Mucosa of stomach (tissue), 1 donor: ENCODE results near the gene RAD51C.
A peak's percentile ranks its signal among the peaks of the same experiment; 100 is the strongest.
"Not testable (repeated sequence)": the region's sequence is repeated elsewhere in the genome, so short reads cannot be mapped to it uniquely, and the experiment has no call there.

ENCODE experiments used
- H3K27me3 ChIP-seq: one replicate; pipeline ENCODE4 v1.7.0; 2013; ENCODE audit warnings: mild to moderate bottlenecking, low read length; ENCODE audit not compliant: control insufficient read depth, insufficient read depth
- H3K36me3 ChIP-seq: one replicate; pipeline ENCODE4 v1.7.0; 2013; ENCODE audit warnings: low read length; ENCODE audit not compliant: control insufficient read depth, insufficient read depth
- H3K4me1 ChIP-seq: one replicate; pipeline ENCODE4 v1.7.0; 2013; ENCODE audit warnings: mild to moderate bottlenecking, low read length; ENCODE audit not compliant: control insufficient read depth, insufficient read depth
- H3K4me3 ChIP-seq: one replicate; pipeline ENCODE4 v1.7.0; 2013; ENCODE audit warnings: low read length
- H3K9ac ChIP-seq: one replicate; pipeline ENCODE4 v1.7.0; 2013; ENCODE audit warnings: mild to moderate bottlenecking, low read length, moderate library complexity
- H3K9me3 ChIP-seq: one replicate; pipeline ENCODE4 v1.7.0; 2013; ENCODE audit warnings: mild to moderate bottlenecking, low read length, moderate library complexity; ENCODE audit not compliant: control insufficient read depth
- donor health status: Pancreatic carcinoma.

RAD51C gene

GRCh38 chr17:58690033-58690432 is 2.4 kb upstream of the RAD51C start:
- not testable (repeated sequence) for H3K27me3 ChIP-seq, H3K4me1 ChIP-seq, H3K9me3 ChIP-seq, H3K36me3 ChIP-seq, H3K9ac ChIP-seq, H3K4me3 ChIP-seq

- H3K9me3 ChIP-seq, result no peaks in the 10 kb centered on the region
- peaks cover 4% of the 10 kb centered on the region for H3K27me3 ChIP-seq
- H3K36me3 ChIP-seq, result no peaks in the 10 kb centered on the region
- H3K4me1 ChIP-seq, result peaks cover 4% of the 10 kb centered on the region
- H3K9ac ChIP-seq, result peak within 1 kb of the TSS; percentile 58
- H3K4me3 ChIP-seq, result peak within 1 kb of the TSS; percentile 56
Measured at GRCh38 chr17:58691701-58692238, 632 bp upstream of the RAD51C start, which contains the start of gene TEX14. TSS of gene TEX14 (minus strand) at chr17:58692045. CDS start at chr17:58652001, 40,044 bp downstream.

- Histone ChIP-seq H3K9ac (peak overlapping the region; percentile 58), H3K9me3 (no peaks in the 10 kb centered on the region), H3K4me1 (peaks cover 4% of the 10 kb centered on the region), H3K4me3 (peak overlapping the region; percentile 56), H3K36me3 (no peaks in the 10 kb centered on the region), H3K27me3 (no peaks in the 10 kb centered on the region)
Measured at GRCh38 chr17:58693208-58693607, 806 bp downstream of the RAD51C start.

DNA sequence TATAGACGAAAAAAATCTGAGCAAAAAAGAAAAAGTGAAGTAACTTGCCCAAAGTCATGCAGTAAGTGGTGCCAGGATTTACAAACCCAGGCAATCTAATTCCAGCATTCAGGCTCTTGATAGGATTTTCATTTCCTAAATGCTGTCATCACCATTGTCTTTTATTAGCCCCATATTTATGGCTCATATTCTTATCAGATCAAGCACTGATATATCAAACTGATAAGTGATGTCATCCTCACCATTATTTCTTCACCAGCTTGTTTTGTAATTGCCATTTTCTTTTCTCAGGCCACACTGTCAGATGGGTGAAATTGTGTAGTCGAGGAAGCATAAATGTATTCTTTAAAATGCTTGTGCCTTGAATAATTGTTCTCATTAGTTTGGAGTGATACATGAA is 1.3 kb downstream of the RAD51C start:
- Histone ChIP-seq H3K9me3 (no peaks in the 10 kb centered on the region), H3K27me3 (no peaks in the 10 kb centered on the region), H3K36me3 (no peaks in the 10 kb centered on the region), H3K4me1 (peaks cover 4% of the 10 kb centered on the region), H3K9ac (no peak overlapping the region), H3K4me3 (no peak overlapping the region)

- no peaks in the 10 kb centered on the region for H3K9me3 ChIP-seq
- no peaks in the 10 kb centered on the region for H3K36me3 ChIP-seq
- no peak overlapping the region for H3K9ac ChIP-seq
- H3K4me1 ChIP-seq, result peaks cover 4% of the 10 kb centered on the region
- H3K27me3 ChIP-seq, result no peaks in the 10 kb centered on the region
- H3K4me3 ChIP-seq, result no peak overlapping the region
Measured at GRCh38 chr17:58694302-58694701, 1.9 kb downstream of the RAD51C start.

DNA sequence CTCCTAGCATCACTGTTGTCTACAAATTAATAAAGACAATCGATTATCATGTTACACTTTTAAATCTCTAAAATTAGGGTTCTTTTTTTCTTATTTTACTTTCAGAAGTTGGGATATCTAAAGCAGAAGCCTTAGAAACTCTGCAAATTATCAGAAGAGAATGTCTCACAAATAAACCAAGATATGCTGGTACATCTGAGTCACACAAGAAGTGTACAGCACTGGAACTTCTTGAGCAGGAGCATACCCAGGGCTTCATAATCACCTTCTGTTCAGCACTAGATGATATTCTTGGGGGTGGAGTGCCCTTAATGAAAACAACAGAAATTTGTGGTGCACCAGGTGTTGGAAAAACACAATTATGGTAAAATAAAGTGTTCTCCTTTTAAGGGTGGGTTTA is 2.4 kb downstream of the RAD51C start:
- no peaks in the 10 kb centered on the region for H3K9me3 ChIP-seq
- no peaks in the 10 kb centered on the region for H3K36me3 ChIP-seq
- H3K9ac ChIP-seq, result no peak overlapping the region
- H3K4me1 ChIP-seq, result peaks cover 4% of the 10 kb centered on the region
- H3K27me3 ChIP-seq, result no peaks in the 10 kb centered on the region
- no peak overlapping the region for H3K4me3 ChIP-seq

GRCh38 chr17:58699771-58700170 is 7.4 kb downstream of the RAD51C start:
- no peaks in the 10 kb centered on the region for H3K27me3 ChIP-seq
- no peaks in the 10 kb centered on the region for H3K9me3 ChIP-seq
- H3K9ac ChIP-seq, result no peak overlapping the region
- H3K4me1 ChIP-seq, result no peaks in the 10 kb centered on the region
- H3K36me3 ChIP-seq, result no peaks in the 10 kb centered on the region
- H3K4me3 ChIP-seq, result no peak overlapping the region

DNA sequence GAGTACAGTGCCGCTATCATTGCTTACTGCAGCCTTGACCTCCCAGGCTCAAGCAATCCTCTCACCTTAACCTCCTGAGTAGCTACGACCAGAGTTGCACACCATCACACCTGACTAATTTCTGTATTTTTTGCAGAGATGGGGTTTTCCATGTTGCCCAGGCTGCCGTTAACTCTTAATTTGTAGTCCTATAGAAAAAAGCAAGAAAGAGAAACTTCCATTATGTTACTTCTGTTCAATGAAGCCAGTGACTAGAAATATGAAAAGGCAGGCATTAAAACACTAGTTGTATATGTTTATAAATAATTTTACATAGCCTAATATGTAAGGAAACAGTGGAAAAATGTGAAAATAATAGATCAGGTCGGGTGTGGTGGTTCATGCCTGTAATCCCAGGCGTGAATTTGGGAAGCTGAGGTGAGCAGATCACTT is 9.7 kb downstream of the RAD51C start:
- Histone ChIP-seq H3K9me3 (no peaks in the 10 kb centered on the region), H3K36me3 (no peaks in the 10 kb centered on the region), H3K4me1 (no peaks in the 10 kb centered on the region), H3K4me3 (no peak overlapping the region), H3K9ac (no peak overlapping the region), H3K27me3 (no peaks in the 10 kb centered on the region)

GRCh38 chr17:58702708-58703107 is 10.3 kb downstream of the RAD51C start:
- Histone ChIP-seq H3K9ac (no peak overlapping the region), H3K27me3 (no peaks in the 10 kb centered on the region), H3K4me3 (no peak overlapping the region), H3K9me3 (no peaks in the 10 kb centered on the region), H3K36me3 (no peaks in the 10 kb centered on the region), H3K4me1 (no peaks in the 10 kb centered on the region)

- Histone ChIP-seq H3K9me3 (no peaks in the 10 kb centered on the region), H3K36me3 (no peaks in the 10 kb centered on the region), H3K4me1 (no peaks in the 10 kb centered on the region), H3K4me3 (no peak overlapping the region), H3K27me3 (no peaks in the 10 kb centered on the region), H3K9ac (no peak overlapping the region)
Measured at GRCh38 chr17:58703137-58703915, 10.9 kb downstream of the RAD51C start.

GRCh38 chr17:58703916-58704286 is 11.5 kb downstream of the RAD51C start:
- no peaks in the 10 kb centered on the region for H3K36me3 ChIP-seq
- H3K27me3 ChIP-seq, result no peaks in the 10 kb centered on the region
- no peak overlapping the region for H3K9ac ChIP-seq
- no peaks in the 10 kb centered on the region for H3K4me1 ChIP-seq
- no peaks in the 10 kb centered on the region for H3K9me3 ChIP-seq
- no peak overlapping the region for H3K4me3 ChIP-seq

DNA sequence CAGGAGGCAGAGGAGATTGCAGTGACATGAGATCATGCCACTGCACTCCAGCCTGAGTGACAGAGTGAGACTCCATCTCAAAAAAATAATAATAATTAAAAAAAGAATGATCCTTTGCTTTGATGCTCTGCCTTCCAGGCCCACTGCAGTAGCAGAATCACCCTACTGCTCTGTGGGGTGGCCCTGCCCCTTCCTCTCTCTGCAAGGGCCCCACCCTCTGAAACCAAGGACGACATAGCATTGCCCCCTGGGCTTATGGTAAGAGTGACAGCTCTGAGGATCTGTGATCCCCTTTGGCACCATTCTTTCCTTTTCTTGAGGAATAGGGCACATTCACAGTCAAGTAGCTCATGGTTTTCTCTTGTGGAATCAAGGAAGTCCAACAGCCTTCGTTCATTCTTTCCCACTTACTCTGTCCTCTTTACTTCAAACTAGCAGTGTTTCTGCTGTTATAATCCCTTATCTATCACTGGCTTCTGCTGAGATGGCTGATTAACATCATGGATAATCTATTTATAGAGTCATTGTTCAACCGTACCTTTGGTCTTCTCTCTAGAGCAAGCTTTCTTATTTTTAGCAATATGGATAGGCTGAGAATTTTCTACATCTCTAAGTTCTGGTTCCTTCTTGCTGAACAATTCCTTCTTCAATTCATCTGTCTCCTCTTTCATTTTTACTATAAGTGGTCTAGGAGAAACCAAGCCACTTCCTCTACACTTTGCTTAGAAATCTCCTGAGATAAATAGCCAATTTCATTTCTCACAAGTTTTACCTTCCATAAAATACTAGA is 14.1 kb downstream of the RAD51C start:
- no peaks in the 10 kb centered on the region for H3K27me3 ChIP-seq
- no peak overlapping the region for H3K9ac ChIP-seq
- no peak overlapping the region for H3K4me3 ChIP-seq
- no peaks in the 10 kb centered on the region for H3K36me3 ChIP-seq
- no peaks in the 10 kb centered on the region for H3K9me3 ChIP-seq
- no peaks in the 10 kb centered on the region for H3K4me1 ChIP-seq
